Gastroesophageal sphincter (tissue), 4 donors: ENCODE data around the gene ATE1. TPM values are rescaled to one million over a fixed set of nuclear protein-coding genes. Genes with fewer than 3 reads are reported as not detected.

ENCODE experiments used
- ATAC-seq: fragments of 150-250 bp; one replicate; pipeline ENCODE4 v1.9.1; 2016; ENCODE audit warnings: mild to moderate bottlenecking, moderate library complexity
- H3K27ac ChIP-seq, 4 donors: fragments of 200-600 bp; sonication (generic) in 3 of 4; 1 replicate in 3 of 4; 2 replicates in 1 of 4; pipeline ENCODE4 v1.5.1; 2016 to 2019
- H3K27me3 ChIP-seq: fragments of 200-600 bp; sonication (generic); one replicate; pipeline ENCODE4 v1.5.1; 2019
- H3K36me3 ChIP-seq, 2 donors: fragments of 200-600 bp; sonication (generic); one replicate each; pipeline ENCODE4 v1.5.1; 2019; ENCODE audit warnings: control low read depth in 1 of 2
- H3K4me1 ChIP-seq, 3 donors: fragments of 200-600 bp; sonication (generic); 1 replicate in 2 of 3; 2 replicates in 1 of 3; pipeline ENCODE4 v1.5.1; 2016 to 2019; ENCODE audit warnings: control low read depth in 2 of 3
- H3K4me3 ChIP-seq, 2 donors: fragments of 200-600 bp; sonication (generic); one replicate each; pipeline ENCODE4 v1.5.1; 2019; ENCODE audit warnings: mild to moderate bottlenecking in 1 of 2, moderate library complexity in 1 of 2
- H3K9me3 ChIP-seq, 3 donors: fragments of 200-600 bp; sonication (generic); one replicate each; pipeline ENCODE4 v1.5.1; 2017 to 2019; ENCODE audit warnings: control low read depth in 2 of 3
- CTCF ChIP-seq, 4 experiments: fragments of 200-600 bp in 2 of 4; fragments of 450-650 bp in 2 of 4; sonication (generic) in 1 of 4; IDR thresholded peaks; one replicate each; pipeline ENCODE4 v1.5.1; 2017 to 2019; ENCODE audit warnings: antibody characterized with exemption in 4 of 4, mild to moderate bottlenecking in 2 of 4, moderate library complexity in 2 of 4
- EP300 ChIP-seq: sonication (generic); formaldehyde crosslinking; IDR thresholded peaks from one replicate; pipeline ENCODE4 v1.6.1; 2017; ENCODE audit warnings: antibody characterized with exemption, mild to moderate bottlenecking
- POLR2A ChIP-seq, 2 donors: fragments of 450-650 bp; IDR thresholded peaks; one replicate each; pipeline ENCODE4 v1.6.1; 2017; ENCODE audit warnings: antibody characterized with exemption in 2 of 2, mild to moderate bottlenecking in 2 of 2, moderate library complexity in 1 of 2
- POLR2AphosphoS5 ChIP-seq: sonication (generic); formaldehyde crosslinking; IDR thresholded peaks from one replicate; pipeline ENCODE4 v1.6.1; 2017; ENCODE audit warnings: antibody characterized with exemption
- WGBS, 2 donors: methylation state at CpG; one replicate each; pipeline ENCODE4 v1.1.5; 2018; ENCODE audit warnings: low coverage in 1 of 2; 5-methylcytosine and 5-hydroxymethylcytosine counted together
- total RNA-seq, 4 donors: library from RNA; depleted of rRNA; stranded (reverse); fragments of >200 nt; gene quantifications; one replicate each; pipeline ENCODE4 v1.1.0, GENCODE V29; 2016

Gene ATE1
- total RNA-seq, 4 donors from 2014 or later, result 24.6 to 38.2 (median 32.6) TPM

- Histone ChIP-seq H3K36me3 (no peaks in the 10 kb centered on the region), H3K4me1 (no peaks in the 10 kb centered on the region), H3K4me3 (no peak overlapping the region), H3K9me3 (no peaks in the 10 kb centered on the region), H3K27ac (no peak overlapping the region), H3K27me3 (no peaks in the 10 kb centered on the region)
- 92 to 93% methylated on average over 9 to 14 of the region's 16 CpGs for WGBS, 2 donors
- no peak for TF ChIP-seq EP300
- TF ChIP-seq POLR2A (IDR thresholded peaks at IDR 0.05), result no peak
- no peak for TF ChIP-seq POLR2AphosphoS5
- TF ChIP-seq CTCF (IDR thresholded peaks at IDR 0.05), result no peak
- no peak for ATAC-seq
These were observed 195.0 kb downstream of the ATE1 start for GRCh38 chr10:121732656-121733445.

GRCh38 chr10:121732172-121732571 lies 195.7 kb downstream of the ATE1 start:
- no peak overlapping the region for H3K27ac ChIP-seq
- no peaks in the 10 kb centered on the region for H3K27me3 ChIP-seq
- H3K36me3 ChIP-seq, result no peaks in the 10 kb centered on the region
- H3K9me3 ChIP-seq, result no peaks in the 10 kb centered on the region
- TF ChIP-seq POLR2AphosphoS5, result no peak
- no peak for TF ChIP-seq EP300
- no peak for TF ChIP-seq POLR2A (IDR thresholded peaks at IDR 0.05)
- TF ChIP-seq CTCF (IDR thresholded peaks at IDR 0.05), result no peak
- no peaks in the 10 kb centered on the region for H3K4me1 ChIP-seq
- WGBS, 2 donors, result 100% methylated on average over 2 of the region's 3 CpGs; no CpG with 5 or more reads in 1 of the 2 donors
- no peak overlapping the region for H3K4me3 ChIP-seq
- no peak for ATAC-seq

DNA sequence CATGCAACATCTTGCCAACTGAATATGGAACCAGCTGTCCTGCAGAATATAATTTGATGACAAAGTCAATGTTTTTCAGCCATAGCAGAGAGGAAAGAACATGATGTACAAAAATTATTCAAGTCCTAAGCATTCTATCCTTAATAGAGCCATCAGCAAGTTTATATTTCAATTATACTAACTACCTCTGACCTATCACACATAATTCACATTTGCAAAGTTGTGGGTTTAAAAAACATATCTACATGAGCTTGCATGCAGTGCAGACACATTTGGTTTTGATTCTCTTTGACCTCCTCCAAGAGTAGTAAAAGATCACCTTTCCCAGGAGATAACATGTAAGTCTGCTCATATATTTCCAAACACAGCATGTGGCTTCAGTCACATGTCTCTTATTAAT lies 203.5 kb downstream of the ATE1 start:
- Histone ChIP-seq H3K27me3 (no peaks in the 10 kb centered on the region), H3K4me3 (no peak overlapping the region), H3K36me3 (no peaks in the 10 kb centered on the region), H3K4me1 (no peaks in the 10 kb centered on the region), H3K27ac (no peak overlapping the region), H3K9me3 (no peaks in the 10 kb centered on the region)
- TF ChIP-seq CTCF (IDR thresholded peaks at IDR 0.05) (no peak), EP300 (no peak), POLR2A (IDR thresholded peaks at IDR 0.05) (no peak), POLR2AphosphoS5 (no peak)
- no peak for ATAC-seq

- TF ChIP-seq CTCF (IDR thresholded peaks at IDR 0.05) (no peak), POLR2AphosphoS5 (no peak), POLR2A (IDR thresholded peaks at IDR 0.05) (no peak), EP300 (no peak)
- H3K4me3 ChIP-seq, result no peak overlapping the region
- no peak for ATAC-seq
- 77 to 90% methylated on average over 3 of the region's 3 CpGs for WGBS, 2 donors
- H3K27me3 ChIP-seq, result no peaks in the 10 kb centered on the region
- H3K4me1 ChIP-seq, result no peaks in the 10 kb centered on the region
- H3K27ac ChIP-seq, result no peak overlapping the region
- no peaks in the 10 kb centered on the region for H3K36me3 ChIP-seq
- H3K9me3 ChIP-seq, result no peaks in the 10 kb centered on the region
These were observed 205.2 kb downstream of the ATE1 start for GRCh38 chr10:121722665-121723064.

GRCh38 chr10:121721257-121721656 lies 206.6 kb downstream of the ATE1 start:
- TF ChIP-seq POLR2AphosphoS5, result no peak
- TF ChIP-seq POLR2A (IDR thresholded peaks at IDR 0.05), result no peak
- TF ChIP-seq CTCF (IDR thresholded peaks at IDR 0.05), result no peak
- no peak for TF ChIP-seq EP300
- WGBS, 2 donors, result 74 to 95% methylated on average over 4 of the region's 4 CpGs
- Histone ChIP-seq H3K9me3 (no peaks in the 10 kb centered on the region), H3K27me3 (no peaks in the 10 kb centered on the region), H3K27ac (no peak overlapping the region), H3K4me1 (no peaks in the 10 kb centered on the region), H3K4me3 (no peak overlapping the region), H3K36me3 (no peaks in the 10 kb centered on the region)
- ATAC-seq, result no peak
